Urothelium cell line (cell line): ENCODE data around the gene SRGAP2C.
"Not testable (repeated sequence)": the region's sequence is repeated elsewhere in the genome, so short reads cannot be mapped to it uniquely, and the experiment has no call there.

ENCODE experiments used
- DNase-seq: peaks from one replicate; pipeline ENCODE4 v3.0.0; 2011; ENCODE audit warnings: low spot score, mixed read lengths
- FAIRE-seq: peaks from 2 replicates; lab custom pipeline; 2011; peaks lifted over from hg19 to GRCh38; lab: Jason Lieb, UNC

SRGAP2C gene

DNA sequence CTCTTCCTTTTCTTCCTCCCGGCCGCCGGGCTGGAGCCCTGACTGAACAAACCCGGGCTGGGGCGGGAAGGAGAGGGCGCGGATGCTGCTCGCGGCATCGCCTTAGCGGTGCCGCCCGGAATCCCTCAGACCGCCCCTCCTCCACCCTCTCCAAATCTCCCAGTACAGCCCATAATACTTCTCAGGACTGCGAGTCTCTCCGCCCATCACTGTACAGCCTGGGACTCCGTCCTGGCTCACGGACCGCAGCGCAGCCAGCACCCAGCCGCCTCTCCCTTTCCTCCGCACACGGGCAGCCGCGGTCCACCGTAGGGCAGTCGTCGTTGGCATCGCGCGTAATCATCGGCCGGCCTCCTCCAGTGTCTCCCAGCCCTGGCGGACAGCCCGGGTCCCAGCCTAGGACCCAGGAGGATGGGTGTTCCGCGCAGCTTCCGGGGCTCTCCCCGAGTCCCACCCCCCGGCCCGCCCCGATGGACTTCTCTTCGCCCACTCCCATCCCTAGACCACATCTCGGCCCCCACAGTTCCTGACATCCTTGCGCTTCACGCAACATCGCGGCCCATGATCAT lies 449 bp downstream of the SRGAP2C start:
- FAIRE-seq, DNase-seq: not testable (repeated sequence)

GRCh38 chr1:121186191-121186590 lies 1.4 kb downstream of the SRGAP2C start:
- not testable (repeated sequence) for FAIRE-seq, DNase-seq

DNA sequence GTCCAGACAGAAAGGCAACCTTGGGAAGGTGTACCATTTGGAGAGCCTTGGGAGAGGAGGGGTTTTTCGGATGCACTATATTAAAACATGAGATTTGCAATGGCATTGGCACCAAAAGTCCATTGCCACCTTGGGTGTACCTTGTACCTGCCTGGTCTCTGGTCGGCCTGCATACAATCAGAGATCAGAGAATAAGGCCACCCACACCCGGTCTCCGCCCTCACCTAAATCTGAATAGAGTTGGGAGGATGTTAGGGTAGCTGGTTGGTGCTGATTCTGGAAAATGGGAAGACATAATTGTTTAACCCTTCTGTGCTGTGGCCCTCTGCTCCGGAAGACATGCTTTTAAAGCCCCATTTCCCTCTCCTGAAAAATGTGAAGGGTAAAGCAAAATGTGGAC lies 3.1 kb downstream of the SRGAP2C start:
- not testable (repeated sequence) for FAIRE-seq

GRCh38 chr1:121192512-121192911 lies 7.7 kb downstream of the SRGAP2C start:
- DNase-seq, FAIRE-seq: not testable (repeated sequence)

More for the DNA sequence above, 3.1 kb downstream of the SRGAP2C start:
- not testable (repeated sequence) for DNase-seq

DNA sequence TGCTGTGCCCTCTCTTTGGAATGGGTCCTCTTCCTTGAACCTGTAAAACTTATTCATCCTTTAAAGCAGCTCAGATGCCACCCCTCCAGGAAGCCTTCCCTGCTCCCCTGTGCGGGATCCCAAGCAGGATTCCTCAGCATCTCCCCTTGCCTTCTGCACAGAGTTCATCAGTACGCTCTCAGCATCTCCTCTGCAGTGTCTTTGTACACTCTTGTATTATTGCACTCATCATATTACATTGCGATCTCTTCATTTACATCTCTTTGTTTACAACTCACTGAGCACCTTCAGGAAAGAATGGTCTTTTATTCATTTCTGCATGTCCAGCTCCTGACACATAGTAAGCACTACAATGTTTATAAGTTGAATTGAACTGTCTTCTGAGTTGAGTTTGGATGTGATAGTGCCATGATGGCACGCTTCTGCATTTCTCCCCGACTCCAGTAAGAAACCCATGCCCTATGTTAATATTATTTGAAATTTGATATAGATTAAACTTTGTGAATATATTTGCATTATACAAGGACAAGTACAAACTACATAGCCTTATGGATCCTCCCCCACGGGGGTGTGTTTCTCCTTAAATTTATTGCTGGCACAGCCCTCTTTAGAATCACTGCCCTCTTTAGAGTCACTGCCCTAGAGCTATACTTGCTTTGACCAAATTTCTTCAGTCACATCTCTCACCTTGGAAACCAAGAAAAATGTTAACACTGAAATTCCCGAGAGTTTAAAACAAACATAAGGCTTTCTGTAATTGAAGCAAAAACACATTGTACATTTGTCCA lies 12.5 kb downstream of the SRGAP2C start:
- not testable (repeated sequence) for FAIRE-seq, DNase-seq

DNA sequence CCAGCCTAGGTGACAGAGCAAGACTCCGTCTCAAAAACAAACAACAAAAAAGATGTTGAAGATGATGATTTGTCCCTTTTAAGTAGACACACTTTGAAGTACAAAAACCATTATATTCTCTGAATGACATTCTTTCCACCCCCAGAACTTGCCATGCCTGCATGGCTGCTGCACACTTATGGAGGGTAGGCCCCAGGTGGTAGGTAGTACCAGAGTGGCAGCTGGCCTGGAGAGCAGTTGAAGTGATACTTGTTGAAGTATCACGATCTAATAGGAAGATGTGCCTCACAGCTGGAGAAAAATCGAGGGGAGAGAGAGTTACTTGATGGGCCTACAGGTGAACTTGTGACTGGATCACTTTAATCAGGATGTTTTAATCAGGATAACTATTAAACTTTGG lies 15.0 kb downstream of the SRGAP2C start:
- not testable (repeated sequence) for FAIRE-seq, DNase-seq

GRCh38 chr1:121200232-121200631 lies 15.5 kb downstream of the SRGAP2C start:
- not testable (repeated sequence) for FAIRE-seq, DNase-seq

GRCh38 chr1:121200985-121201981 lies 16.5 kb downstream of the SRGAP2C start:
- not testable (repeated sequence) for DNase-seq, FAIRE-seq

DNA sequence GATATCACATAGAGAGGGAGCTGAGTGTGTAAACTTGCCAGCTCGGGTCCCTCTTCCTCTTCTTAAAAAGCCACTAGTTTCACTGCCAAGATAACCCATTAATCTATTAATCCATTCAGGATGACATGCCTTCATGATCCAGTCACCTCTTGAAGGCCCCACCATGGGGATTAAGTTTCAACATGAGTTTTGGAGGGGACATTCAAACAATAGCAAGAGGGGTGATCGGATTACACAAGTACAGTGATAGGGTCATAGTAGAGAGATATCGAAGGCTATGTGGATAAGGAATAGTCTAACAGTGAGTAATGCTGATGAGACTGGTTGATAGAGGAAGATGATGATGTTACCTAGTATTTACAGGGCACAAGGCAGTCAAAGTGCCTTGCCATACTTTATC lies 18.2 kb downstream of the SRGAP2C start:
- not testable (repeated sequence) for DNase-seq, FAIRE-seq

- FAIRE-seq: not testable (repeated sequence)
These were observed 21.3 kb downstream of the SRGAP2C start for GRCh38 chr1:121205786-121206711.

DNA sequence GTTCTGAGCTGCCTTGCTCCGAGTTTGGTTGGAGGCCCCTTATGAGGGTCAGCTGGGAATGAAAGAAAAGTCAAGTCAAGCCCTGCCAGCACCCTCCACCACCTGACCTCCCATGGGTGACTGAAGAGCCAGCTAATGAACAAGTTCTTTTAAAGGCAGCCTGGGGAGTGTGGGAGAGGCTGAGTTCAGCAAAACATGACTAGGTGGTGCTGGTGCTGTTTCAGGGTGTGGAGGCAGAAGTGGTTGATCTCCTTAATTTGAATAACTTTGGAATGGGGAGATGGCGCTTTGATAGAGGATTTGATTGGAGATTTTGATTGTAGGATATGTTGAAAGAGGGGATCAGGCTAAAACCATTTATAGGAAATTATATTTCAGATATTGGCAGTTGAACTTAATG lies 22.6 kb downstream of the SRGAP2C start:
- FAIRE-seq: not testable (repeated sequence)

More at GRCh38 chr1:121205786-121206711, 21.3 kb downstream of the SRGAP2C start:
- not testable (repeated sequence) for DNase-seq

GRCh38 chr1:121208375-121208774 lies 23.6 kb downstream of the SRGAP2C start:
- not testable (repeated sequence) for FAIRE-seq, DNase-seq

More for the DNA sequence above, 22.6 kb downstream of the SRGAP2C start:
- not testable (repeated sequence) for DNase-seq

GRCh38 chr1:121210778-121211177 lies 26.0 kb downstream of the SRGAP2C start:
- not testable (repeated sequence) for DNase-seq, FAIRE-seq

DNA sequence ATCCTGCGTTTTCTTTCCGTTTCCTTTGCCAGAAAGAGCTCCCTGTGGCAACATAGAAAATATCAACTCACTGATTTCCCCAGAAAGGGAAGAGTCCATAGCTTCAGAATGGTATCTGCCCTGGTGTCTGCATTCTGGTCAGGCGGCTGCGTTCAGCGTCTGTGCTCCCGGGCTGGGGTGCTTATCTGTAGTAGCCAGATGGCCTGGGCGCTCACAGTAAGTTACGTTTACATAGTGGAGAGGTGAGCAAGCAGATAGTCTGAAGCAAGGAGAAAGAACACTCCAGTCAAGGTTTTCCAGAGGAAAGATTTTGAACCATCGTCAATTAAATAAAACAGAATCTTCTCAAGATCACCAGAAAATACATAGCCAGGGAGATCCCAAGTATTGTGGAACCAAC lies 28.7 kb downstream of the SRGAP2C start:
- not testable (repeated sequence) for FAIRE-seq

DNA sequence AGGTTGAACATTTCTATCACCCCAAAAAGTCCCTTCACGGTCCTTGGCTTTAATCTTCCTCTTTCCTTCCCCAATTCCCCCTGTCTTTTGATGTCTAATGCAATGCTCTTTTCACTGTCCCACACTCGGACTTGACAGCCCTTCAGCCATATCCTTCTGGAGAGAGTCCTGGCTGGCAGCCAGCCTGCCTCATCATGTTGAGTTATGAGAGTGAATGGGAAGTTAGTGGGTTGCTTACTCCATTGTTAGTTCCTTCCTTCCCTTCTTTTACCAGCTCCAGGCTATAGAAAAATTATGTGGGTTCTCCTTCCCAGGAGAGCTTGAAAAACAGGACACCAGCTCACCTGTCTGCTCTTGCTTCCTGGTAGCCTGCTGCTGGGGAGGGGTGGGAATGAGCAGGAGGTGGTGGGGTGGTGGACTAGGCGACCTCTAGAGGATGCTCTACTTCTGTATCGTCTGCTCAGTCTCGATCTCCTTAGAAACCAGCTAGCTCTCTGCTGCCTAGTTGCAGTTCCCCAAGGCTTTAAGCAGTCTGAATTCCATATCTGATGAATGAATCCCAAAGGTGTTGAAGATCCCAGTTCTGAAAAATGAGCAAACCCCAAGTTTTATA lies 29.9 kb downstream of the SRGAP2C start:
- not testable (repeated sequence) for FAIRE-seq, DNase-seq

More for the DNA sequence above, 28.7 kb downstream of the SRGAP2C start:
- DNase-seq: not testable (repeated sequence)

DNA sequence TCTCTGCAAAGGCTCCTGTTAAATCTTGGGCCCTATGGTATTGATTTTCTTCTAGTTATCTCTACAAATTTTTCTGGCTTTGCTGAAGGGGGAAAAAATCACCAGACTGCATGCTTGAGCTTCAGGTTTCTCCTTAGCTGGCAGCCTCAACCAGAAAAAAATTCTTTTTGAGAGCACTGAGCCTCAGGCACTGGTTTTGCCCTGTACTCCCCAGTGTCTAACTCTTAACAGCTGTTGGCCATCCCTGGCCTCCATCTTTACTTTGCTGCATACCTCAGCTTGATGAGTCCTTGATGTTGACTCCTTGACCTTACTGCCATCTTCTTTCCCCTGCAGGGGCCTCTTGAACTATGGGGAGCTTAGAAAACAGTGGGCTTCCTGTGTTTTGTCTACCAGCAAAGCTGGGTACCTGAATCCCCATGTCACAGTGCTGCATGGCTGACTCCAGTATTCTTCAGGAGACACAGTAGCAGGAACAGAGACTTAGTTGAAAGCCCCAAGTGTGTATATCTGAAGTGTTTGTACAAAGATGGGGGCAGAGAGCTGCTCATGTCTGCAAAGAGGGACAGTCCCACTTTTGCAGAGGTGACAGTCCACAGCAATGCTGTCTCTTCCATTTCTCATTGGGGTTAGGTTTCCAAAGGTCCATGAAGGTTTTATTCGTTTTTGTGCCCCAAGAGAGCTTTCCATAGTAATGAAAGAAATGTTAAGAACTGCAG lies 31.1 kb downstream of the SRGAP2C start:
- not testable (repeated sequence) for DNase-seq, FAIRE-seq

DNA sequence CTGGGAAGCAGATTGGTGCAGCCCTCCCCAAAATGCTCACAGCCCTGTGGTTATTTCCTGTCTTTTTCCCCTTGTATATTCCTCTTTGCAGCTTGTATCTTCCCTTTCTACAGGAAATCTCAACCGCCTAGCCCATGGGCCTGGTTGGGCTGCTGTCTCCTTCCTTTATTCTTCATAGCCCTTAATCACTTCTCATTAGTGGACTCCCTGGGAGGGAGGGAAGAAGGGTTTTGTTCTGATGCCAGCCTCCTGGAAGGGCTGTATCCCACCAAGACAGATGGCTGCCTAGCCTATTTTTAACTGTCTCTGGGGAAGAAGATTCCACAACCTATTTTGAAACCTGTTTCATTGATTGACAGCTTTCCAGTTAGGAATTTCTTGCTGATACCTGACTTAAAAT lies 31.9 kb downstream of the SRGAP2C start:
- not testable (repeated sequence) for DNase-seq, FAIRE-seq

DNA sequence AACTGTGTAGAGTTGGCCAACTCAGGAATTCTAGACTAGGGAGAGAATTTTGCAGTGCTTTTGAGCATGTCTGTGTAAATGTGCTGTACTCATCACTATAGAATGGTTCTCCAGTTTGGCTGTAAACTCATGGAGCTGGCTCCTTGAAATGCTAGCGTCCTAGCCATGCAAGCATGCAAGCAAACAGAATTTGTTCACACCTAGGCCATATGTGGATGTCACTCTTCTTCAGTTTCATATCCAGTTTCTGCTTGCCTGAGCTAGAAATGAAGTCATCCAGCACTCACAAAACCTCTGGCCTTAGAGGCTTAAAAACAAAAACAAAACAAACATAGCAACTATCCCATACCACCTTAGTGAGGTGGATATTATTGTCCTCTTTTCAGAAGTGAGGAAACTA lies 37.0 kb downstream of the SRGAP2C start:
- not testable (repeated sequence) for DNase-seq

More for the DNA sequence above, 37.0 kb downstream of the SRGAP2C start:
- not testable (repeated sequence) for FAIRE-seq
